ENCODE measurements around the gene PXN.

Gene PXN

DNA sequence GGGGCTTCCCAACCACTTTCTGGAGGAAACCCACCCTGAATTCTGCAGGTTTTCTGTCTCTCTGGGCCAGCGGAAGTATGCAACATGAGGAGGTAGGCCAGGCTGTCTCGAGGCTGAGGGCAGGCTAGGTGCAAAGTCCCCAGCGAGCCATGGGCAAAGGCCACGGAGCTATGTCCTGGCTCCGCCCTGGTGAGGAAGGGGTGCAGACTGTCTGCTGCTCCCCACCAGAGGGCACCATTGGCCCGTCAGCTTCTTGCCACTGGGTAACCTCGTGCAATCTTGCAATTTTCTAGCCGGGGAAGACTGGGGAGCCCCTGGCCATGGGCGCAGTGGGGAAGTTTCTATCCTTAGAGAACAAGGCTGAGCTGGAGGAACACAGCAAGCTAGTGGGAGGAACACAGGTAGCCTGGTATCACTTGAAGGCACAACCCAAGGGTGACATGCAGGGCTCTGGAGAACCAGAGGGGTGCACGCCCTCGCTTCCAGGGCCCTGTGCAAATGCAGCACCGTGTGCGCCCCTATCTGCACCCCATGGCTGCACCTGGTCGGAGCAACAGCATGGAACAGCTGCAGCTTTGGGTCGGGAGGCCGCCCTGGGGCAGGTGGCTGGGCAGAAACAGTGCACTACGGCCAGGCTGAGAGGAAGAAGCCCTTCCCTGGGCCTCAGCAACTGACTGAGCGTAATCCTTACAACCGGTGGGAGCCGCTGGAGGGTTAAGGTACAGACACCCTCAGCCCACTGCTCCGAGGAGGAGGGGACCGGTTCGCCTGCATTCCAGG is 37.0 kb downstream of the PXN start:
- peak; percentile 65 to 97 (median 86) for DNase-seq
- intact Hi-C loops (cut with DNase I) = loop anchor here (1.0 kb wide), 1 partner anchor 37 kb away; the partner anchor contains the start of gene PXN

- no peak for DNase-seq
- intact Hi-C loops (cut with DNase I) = loop anchor here (1.0 kb wide), 1 partner anchor 37 kb away; the partner anchor contains the start of gene PXN
These were observed 37.6 kb downstream of the PXN start for GRCh38 chr12:120228041-120228290.

- no peak for DNase-seq
- intact Hi-C loops (cut with DNase I) = loop anchor here (1.0 kb wide), 1 partner anchor 38 kb away; the partner anchor contains the start of gene PXN
These were observed 38.1 kb downstream of the PXN start for GRCh38 chr12:120227233-120228040.

DNA sequence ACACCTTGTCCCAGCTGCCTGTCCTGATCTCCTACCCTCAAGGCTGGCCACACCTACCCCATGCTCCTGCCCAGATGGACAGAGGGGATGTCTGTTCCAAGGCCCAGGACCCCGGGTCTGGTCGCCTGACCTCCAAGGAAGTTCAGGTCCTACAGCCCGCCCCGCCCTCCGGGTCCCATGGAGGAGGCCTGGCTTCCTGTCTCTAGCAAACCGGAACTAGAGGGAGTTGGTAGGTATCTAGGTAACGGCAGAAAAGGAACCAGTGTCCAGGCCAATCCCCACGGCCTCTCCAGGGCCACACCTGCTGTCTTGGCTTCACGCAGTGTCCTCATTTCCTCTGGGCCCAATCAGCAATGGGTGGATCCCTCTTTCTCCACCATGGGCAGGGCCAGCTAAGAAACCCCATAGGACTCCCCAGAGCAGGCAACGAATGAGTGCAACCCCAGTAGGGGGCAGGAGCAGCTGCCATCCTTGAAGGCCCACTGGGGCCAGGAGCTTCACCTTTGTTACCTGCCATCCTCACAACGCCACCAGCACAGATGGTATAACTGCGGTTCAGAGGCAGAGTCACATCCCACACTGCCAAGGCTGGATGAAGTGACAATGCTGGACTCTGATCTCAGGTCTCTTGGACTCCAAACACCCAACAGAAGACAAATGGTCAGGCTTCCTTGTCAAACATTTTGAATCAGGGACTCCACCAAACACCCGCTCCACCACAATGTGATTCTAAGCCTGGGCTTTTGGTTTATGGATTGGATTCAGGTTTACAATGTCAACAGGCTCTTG is 39.5 kb downstream of the PXN start:
- DNase-seq = no peak
- intact Hi-C loops (cut with DNase I) = no loop called here

DNA sequence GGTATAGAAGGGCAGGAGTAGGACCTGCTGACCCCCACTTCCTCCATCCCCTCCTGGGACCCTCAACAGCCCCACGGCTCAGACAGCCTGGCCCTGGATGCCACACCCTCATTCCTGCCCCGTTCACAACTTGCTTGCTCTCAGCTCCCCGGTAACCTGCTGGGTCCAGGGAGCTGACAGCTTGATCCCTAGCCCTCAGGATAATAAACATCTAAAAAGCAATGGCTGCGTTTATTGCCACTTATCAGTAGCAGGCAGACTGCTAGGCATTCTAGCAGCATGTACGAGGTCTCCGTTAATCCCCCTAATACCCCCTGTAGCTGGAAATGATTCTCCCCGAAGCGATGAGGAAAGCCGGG is 40.4 kb downstream of the PXN start:
- intact Hi-C loops (cut with DNase I) = no loop called here
- no peak for DNase-seq

DNA sequence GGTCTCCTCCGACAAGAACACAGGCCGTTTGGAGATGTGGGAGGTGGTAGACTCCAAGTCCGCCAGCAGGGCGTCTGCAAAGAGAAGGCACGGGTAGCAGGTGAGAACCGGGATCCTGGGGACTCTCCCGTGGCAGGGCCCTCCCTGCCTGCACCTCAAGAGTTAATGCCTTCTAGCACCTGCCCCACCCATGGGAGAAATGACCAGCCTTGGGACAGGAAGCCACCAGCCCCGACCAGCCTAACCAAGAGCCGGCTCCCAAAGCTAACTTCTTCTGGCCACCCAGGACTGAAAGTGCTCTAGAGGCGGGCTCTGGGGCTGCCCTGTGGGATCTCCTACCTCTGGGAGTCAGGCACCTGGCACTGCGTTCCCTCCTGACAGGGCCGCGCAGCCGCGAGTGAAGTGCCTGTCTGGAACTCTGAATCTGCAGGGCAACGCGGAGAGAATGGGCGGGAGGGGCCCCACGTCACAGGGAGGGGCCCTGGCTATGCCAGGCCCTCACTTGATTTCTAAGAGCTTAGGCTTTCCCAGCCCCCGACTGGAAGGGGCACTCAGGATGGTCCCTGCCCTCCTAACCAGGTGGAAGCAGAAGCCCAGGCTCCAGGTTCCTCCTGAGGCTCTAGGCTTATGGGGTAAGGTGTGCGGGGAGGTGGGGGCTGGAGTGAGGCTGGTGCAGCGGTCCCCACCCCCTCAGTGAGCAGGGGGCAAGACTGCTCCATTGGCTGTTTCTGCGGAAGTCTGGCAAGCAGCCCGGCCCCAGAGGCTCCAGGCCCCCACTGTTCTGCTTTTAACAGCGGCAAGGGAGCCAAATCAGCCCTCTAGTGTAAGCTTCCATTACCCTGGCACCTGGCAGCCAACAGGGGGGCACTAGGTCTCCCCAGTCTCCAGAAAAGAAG is 41.0 kb downstream of the PXN start:
- intact Hi-C loops (cut with DNase I) = no loop called here
- DNase-seq = peak in 2 of 10 donors; percentile 35 to 70

DNA sequence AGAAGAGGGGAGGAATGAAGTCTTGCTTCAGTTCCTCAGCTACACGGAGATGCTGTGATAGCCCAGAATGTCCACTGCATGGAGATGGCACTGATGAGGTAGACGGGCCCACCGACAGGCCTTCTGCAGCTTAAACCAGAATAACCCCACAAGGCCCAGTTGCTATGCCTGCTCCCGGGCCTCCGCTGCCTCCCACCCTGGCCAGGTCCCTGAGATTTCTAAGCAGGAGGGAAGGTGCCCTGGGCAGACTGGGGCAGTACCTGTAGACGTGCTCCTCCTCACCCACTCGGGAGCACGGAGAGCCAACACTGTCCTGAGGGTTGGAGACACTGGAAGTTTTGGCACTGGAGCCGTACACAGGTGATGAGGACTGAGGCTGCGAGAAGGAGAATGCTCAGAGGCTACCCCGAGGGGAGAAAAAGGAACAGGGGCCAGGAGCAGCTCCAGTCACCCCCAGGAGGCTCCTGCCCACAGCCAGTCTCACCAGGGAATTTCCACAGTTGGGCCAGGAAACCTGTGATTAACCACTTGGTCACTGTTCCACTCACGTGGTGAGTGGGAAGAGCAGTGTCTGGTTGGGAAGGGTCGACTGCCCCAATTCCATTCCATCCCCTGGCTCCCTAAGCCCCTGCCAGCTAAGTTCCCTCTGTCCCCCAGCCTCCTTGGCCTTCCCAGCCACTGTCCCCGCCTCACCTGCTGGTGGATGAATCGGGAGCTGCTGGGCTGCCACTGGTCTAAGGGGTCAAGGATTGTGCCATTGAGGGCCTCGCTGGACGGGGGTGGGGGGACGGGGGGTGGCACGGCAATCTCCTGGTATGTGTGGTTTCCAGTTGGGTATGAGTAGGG is 41.8 kb downstream of the PXN start:
- intact Hi-C loops (cut with DNase I) = no loop called here
- no peak for DNase-seq

DNA sequence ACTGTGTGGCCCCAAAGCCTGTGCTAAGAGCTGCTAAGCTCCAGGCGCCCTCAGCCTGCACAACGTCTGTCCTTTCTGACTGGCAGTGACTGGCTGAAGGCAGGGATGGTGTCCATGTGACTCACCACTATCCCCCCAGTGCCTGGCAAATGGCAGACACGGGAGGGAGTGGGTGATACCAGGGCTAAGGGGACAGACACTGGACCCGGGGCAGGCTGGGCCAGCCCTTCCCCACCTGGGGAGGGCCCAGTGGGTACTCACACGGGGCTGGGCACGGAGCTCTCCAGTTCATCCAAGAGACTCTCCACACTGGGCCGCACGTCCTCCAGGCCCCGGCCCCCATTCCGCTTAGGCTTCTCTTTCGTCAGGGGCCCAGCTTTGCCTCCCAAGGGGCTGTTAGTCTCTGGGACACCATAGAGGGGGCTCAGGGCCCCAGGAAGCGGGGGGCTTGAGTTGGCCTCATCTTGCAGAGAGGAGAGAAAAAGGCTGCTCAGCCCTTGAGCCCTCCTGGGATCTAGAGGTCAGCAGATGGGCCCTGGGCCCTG is 43.2 kb downstream of the PXN start:
- intact Hi-C loops (cut with DNase I) = no loop called here
- DNase-seq = peak in 1 of 10 donors; percentile 34

DNA sequence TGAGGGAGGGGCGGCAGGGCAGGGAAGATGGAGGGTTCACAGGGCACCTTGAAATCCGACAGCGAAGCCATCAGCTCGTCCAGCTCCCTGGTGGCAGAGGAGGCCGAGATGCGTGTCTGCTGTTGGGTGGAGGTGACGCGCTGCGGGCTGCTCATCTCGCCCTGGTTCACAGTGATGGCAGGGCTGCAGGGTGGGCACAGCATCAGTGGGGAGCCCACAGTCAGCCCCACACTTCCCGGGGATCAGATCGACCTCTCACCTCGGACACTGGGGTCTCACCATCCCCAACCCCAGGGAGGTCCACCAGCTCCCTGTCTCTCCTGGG is 44.0 kb downstream of the PXN start:
- DNase-seq = no peak

GRCh38 chr12:120220838-120221575 is 44.5 kb downstream of the PXN start:
- intact Hi-C loops (cut with DNase I) = no loop called here
- DNase-seq = peak in 1 of 10 donors; percentile 60

More for the DNA sequence above, 44.0 kb downstream of the PXN start:
- intact Hi-C loops (cut with DNase I) = no loop called here

DNA sequence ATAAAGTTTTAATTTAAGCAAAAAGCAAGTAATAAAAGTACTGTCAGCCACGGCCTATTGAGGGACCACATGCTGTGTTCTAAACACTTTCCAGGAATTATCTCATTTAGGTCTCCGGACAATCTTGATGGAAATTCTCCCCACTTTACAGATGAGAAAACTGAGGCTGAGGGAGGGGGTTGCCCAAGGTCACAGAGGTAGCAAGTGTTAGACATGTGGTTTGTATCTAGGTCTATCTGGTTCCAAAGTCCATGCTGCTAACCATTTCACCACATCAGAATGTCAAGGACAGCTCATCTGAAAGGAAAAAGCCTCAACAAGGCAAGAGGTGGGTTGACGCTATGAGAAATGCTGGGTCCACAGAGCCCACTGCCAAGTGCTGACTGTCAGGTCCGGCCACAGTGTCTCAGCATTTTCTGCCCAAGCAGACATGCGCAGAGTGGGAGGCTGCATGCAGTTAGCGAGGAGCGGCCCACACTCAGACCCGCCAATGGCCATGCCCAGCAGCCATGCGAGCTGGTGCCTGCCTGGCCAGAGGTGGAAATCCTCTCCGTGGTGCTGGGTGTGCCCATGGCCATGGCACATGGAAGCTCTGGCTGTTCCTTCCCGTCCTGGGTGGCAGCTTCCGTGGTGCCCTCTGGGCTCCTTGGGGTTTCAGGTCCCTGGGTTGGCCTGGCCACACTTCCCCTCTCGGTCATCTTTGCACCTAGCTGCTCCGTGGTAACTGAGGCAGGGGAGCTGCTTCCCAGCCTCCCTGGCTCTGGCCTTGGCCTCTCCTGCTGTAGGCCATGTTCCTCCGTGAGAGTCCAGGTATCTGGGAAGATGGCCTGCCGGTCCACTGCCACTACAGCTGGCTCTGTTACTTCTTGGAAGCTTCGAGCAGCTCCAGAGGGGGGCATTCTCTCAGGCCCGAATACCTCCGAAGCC is 46.6 kb downstream of the PXN start:
- intact Hi-C loops (cut with DNase I) = no loop called here
- DNase-seq = peak in 1 of 10 donors; percentile 74

- DNase-seq = peak in 3 of 10 donors; percentile 44 to 91 (median 87)
- intact Hi-C loops (cut with DNase I) = no loop called here
These were observed 48.6 kb downstream of the PXN start for GRCh38 chr12:120216742-120217605.

DNA sequence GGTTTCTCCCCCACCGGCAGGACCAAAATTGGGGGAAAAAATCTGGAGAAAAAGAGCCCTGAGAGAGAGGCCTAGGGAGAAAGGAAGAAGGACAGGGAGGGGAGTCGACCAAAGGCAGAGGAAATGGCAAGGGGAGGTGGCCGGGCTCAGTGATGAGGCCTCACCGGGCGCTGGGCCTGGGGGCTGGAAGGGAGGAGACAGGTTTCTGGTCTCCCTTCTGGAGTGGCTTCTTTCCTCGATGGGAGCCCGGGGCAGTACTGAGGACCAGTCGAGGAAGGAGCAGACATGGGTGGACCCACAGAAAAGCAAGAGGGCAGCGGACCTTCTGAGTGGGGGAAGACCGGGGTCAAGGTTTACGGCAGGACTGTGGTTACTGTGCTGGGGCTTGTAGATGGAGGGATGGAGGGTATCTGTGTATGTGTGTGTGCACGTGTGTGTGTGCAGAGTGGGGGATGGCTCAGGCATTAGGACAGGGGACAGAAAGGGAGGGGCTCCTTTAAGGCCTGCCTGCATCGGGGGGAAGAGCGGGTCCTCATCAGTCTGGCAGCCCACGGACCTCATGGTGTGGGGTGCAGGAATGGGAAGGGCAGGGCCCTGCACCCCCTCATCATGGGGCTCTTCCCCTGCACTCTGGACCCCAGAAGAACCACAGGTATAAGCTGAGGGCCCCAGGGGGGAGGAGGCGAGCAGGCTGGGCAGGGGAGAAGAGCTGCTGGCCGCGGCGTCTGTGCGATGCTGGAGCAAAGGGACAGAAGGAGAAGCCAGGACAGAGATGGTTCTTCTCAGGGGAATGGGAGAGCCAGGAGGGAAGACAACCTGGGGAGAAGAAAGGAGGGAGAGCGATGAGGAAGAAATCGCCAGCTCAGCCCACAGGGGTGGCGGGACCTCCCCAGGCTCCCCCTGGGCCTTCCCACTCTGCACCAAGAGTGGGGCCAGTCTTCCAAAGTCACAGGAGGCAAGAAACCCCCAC is 49.5 kb downstream of the PXN start:
- peak in 2 of 10 donors; percentile 62 to 63 for DNase-seq
- intact Hi-C loops (cut with DNase I) = no loop called here

GRCh38 chr12:120215357-120215735 is 50.2 kb downstream of the PXN start:
- DNase-seq = peak in 1 of 10 donors; percentile 57
- intact Hi-C loops (cut with DNase I) = no loop called here
